H1 (cell line): ENCODE data around the gene ZNF346. TPM values are rescaled to one million over a fixed set of nuclear protein-coding genes. Genes with fewer than 3 reads are reported as not detected.
A peak's percentile ranks its signal among the peaks of the same experiment; 100 is the strongest.

Source experiments
- ATF3 ChIP-seq: IDR thresholded peaks from 2 replicates; pipeline ENCODE4 v1.6.1; 2011; ENCODE audit warnings: low read depth, mild to moderate bottlenecking, low read length; ENCODE audit not compliant: insufficient read depth
- SIN3A ChIP-seq, 2 experiments: IDR thresholded peaks in 1 of 2; conservative IDR thresholded peaks in 1 of 2; 2 replicates each; pipeline ENCODE4 v1.6.1; 2011 to 2012; ENCODE audit warnings: low read length in 2 of 2, improper control_type of control experiment in 1 of 2, low read depth in 1 of 2, mild to moderate bottlenecking in 1 of 2
- SP4 ChIP-seq: IDR thresholded peaks from 2 replicates; pipeline ENCODE4 v1.6.1; 2012; ENCODE audit warnings: low read length, inconsistent platforms
- polyA plus RNA-seq, 7 experiments: library from polyadenylated mRNA; depleted of rRNA in 3 of 7; stranded (reverse) in 5 of 7; unstranded in 2 of 7; fragments of >200 nt in 5 of 7; fragments of 200-250 nt in 2 of 7; gene quantifications; 1 replicate in 5 of 7; 2 replicates in 1 of 7; 4 replicates in 1 of 7; pipeline versions ENCODE4 v1.2.1 to v1.2.3, GENCODE V29; 2011 to 2013; ENCODE audit warnings: missing spikeins in 2 of 7, mixed read lengths in 2 of 7
- total RNA-seq: library from RNA; stranded (reverse); fragmentation: NEBNext Ultra II Directional; extraction: Animal tissue kit (Norgen Biotek cat#: 25700); gene quantifications from 2 replicates; pipeline ENCODE4 v1.2.1, GENCODE V29; 2021

ZNF346 gene
- total and polyA plus RNA-seq, 2 of the 8 experiments (the other 6 are each of a cell fraction or from before 2014, with no cell fraction given), result 19.9 to 20.8 TPM

DNA sequence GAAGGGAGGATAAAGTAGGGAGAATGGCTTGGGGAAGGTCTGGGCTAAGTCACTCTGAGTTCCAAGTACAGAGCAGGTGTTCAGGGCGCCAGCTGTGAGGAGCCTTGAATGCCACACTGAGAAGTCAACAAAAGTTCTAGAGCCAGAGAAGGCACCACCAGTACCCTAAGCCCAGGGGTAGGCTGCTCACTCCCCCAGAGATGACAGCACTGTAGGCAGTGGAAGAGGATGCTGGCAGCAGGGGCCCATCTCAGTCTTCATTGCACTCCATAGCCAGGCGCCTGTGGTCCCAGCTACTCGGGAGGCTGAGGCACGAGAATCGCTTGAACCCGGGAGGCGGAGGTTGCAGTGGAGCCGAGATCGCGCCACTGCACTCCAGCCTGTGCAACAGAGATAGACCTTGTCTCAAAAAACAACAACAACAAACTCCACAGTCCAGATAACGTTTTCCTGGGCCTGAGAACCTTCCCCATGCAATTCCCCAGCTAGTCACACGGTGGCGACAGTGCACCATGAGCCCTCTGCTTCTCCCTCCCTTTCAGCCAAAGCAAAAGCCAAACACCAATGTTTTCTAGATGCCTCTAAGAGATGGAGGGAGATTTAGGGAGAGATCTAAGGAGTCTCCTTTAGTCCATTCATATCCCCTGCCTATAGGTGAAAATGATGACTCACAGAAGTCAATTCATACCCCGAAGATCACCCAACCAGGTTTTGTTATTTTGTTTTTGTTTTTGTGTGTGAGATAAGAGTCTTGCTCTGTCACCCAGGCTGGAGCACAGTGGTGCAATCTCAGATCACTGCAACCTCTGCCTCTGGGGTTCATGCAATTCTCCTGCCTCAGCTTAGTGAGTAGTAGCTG, 91.3 kb downstream of the ZNF346 start (continued):
- TF ChIP-seq SP4, result no peak
- TF ChIP-seq ATF3, result 0 out of 2 replicates have a peak, but pooled peaks have one; percentile 26
- TF ChIP-seq SIN3A (conservative IDR thresholded peaks at IDR 0.05 in 1 of 2, IDR thresholded peaks at IDR 0.05 in 1 of 2; ENCODE audit: low read depth in 1 of 2, low read length in 2 of 2), result 0 out of 4 replicates have a peak, but pooled peaks of 1 of the 2 experiments have one; percentile 51
- TF ChIP-seq, all 59 proteins: peak for 6
